Ecto neural progenitor cell (in vitro differentiated cells): ENCODE measurements around the gene IGFBP4.

ENCODE experiments used
- DNase-seq: peaks from one replicate; pipeline ENCODE4 v3.0.0-alpha.2; 2018; ENCODE audit warnings: low spot score

The IGFBP4 gene

DNA sequence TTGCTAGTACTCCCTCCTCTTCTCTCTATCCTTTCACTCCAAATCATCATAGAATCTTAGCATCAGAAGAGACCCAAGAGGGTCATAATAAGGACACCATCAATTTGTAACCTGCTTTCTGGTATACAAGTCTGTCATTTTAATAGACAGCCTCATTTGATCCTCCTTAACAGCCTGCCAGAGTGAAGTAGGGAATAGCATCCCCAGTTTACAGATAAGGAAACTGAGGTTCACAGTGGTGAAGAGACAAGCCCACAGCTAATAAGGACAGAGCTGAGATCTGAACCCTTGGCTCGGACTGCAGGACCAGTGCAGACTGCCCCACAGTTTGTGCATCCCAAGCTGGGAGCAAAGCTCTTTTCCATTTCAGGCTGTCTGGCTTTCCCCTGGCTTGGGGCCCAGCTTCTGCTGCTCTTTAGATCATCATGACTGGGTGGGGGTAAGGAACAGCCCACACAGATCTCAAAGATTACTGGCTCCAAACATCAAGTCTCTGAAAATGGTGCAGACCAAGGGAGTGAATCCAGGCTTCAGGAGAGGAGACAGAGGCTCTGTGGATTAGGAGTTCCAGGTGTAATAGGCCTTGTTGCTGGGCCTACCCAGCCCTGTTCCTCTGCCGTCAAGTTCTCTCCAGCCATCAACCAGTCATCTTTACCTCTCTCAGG is 10.3 kb upstream of the IGFBP4 start:
- peak; percentile 44 for DNase-seq

DNA sequence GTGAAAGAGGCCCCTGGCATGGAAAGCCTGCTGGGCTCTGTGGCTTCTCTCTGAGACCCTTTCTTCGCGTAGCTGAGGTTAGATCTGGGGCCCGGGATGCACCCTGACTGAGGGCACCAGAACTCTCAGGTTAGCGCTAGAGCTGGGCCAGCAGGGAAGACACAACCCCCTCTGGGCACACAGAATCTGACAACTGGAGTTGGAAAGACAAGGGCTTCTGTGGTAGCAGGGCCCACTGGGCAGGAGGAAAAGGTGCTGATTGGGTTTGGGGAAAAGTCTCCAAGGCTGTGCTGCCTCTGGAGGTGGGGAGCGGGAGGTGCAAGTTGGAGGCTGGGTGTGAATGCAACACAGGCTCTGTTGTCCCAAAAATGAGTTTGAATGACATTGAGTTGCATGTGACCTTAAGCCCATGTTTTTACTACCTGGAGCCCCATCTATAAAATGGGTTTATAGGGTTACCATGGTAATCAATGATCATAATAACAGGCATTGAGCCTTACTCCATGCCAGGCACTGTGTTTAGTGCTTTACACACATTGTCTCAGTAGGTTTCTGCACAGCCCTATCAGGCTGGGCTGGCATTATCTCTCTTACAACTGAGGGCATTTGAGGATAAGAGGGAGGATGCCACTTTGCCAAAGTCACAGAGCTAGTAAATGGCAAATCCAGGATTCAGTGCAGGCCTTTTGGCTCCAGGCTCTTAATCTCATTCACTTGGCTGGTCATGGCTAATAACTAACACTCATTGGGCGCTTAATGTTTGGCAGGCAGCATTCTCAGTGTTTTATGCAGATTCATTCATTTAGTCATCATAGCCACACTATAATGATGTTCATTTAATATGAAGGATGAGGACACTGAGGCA is 9.5 kb upstream of the IGFBP4 start:
- DNase-seq = peak; percentile 78

GRCh38 chr17:40436636-40437035 is 6.6 kb upstream of the IGFBP4 start:
- DNase-seq = no peak

GRCh38 chr17:40437095-40437732 is 6.0 kb upstream of the IGFBP4 start:
- DNase-seq = no peak

GRCh38 chr17:40440166-40440565 is 3.1 kb upstream of the IGFBP4 start:
- no peak for DNase-seq

GRCh38 chr17:40442392-40443195 is 656 bp upstream of the IGFBP4 start:
- no peak for DNase-seq

GRCh38 chr17:40443988-40444899 is 994 bp downstream of the IGFBP4 start:
- no peak for DNase-seq

GRCh38 chr17:40445751-40446468 is 2.7 kb downstream of the IGFBP4 start:
- DNase-seq = no peak

DNA sequence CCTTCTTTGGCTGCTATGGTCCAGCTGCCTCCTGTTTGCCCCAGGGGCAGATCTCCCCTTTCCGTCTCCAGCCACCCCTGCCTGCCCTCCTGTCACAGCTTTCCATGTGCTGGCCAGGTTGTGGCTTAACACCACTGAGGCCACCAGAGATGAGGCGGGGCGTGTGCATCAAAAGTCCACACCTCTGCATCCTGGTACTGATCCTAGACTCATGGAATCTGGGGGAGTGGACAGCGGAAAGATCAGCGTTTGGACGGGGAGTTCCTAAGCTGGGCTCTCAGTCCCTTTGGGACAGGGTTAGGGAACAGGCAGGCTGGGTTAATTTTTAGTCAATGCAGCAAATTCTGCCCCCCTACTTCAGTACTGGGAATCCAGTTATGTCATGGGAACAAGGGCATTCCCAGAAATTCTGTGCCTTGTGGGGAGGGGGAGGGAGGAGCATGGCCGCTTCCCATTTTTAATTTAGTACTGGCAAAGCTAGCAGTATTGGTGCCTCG is 3.9 kb downstream of the IGFBP4 start:
- no peak for DNase-seq

DNA sequence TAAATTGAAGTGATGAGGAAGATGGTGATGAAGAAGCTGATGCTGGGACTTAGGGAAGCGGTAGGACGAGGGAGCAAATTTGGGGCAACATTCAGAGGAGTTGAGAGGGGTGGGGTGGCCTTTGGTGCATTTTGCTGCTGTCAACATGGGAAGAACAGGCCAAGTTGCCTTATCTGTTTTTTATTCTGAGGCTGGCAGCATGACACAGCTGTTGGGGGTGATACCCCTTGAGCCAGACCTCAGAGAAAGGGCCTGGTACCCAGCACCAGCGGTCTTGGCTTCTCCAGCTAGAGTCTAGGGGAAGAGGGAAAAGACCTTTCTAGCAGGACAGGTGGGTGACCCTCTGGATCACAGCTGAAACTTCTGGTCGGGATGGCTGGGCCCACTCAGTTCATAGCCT is 4.6 kb downstream of the IGFBP4 start:
- no peak for DNase-seq

GRCh38 chr17:40448213-40448638 is 5.0 kb downstream of the IGFBP4 start:
- no peak for DNase-seq

- no peak for DNase-seq
These were observed 5.5 kb downstream of the IGFBP4 start for GRCh38 chr17:40448639-40449261.

DNA sequence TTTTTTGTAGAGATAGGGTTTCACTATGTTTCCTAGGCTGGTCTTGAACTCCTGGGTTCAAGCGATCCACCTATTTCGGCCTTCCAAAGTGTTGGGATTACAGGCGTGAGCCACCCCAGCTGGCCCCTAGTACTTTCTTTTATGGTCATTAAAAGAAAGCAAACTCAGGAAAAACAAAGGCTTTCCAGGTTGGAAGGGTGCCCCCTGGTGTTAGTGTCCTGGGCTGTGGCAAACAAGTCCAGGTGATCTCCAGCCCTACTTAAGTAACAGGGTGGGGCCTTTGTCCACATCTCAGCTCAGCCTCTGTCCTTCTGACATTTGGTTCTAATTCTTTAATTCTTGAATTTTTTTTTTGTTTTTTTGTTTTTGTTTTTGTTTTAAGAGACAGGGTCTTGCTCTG is 6.9 kb downstream of the IGFBP4 start:
- no peak for DNase-seq

DNA sequence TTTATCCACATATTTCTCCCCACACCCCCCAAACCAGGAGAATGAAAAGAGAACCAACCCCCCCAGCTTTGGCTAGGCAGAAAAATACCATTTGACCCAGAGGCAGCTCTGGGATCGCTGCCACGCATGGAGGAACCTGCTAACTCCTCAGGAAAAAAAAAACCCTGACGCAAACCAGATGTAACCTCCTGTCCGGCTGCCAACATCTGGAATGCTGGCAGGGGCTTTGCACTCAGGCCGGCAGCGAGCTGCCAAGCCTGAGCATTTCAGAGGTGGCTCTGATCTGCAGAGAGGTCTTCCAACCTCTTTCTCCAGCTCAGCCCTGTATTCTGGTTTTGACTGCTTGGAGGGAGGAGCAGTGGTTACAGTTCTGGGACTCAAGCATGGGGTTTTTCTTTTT is 8.2 kb downstream of the IGFBP4 start:
- DNase-seq = no peak

GRCh38 chr17:40452216-40452787 is 9.1 kb downstream of the IGFBP4 start:
- DNase-seq = no peak

GRCh38 chr17:40452921-40453378 is 9.7 kb downstream of the IGFBP4 start:
- DNase-seq = no peak

GRCh38 chr17:40453881-40454612 is 10.8 kb downstream of the IGFBP4 start:
- DNase-seq = no peak

DNA sequence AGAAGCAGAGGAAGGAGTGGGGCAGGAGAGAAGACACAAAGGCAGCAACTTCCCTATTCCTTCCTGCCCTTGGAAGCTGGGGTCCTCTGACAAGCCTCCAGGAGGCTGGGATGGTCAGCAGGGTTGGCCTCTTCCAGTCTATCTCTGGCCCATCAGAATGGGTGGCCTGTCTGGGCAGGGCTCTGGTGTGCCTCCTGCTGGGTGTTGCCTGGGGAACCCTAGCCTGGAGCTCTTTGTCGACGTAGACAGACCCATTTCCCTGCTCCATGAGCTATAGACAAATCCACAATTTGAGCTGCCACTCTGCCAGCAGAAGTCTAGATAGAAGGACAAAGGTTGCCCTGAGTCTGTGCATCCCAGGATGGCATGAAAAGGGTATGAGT is 11.4 kb downstream of the IGFBP4 start:
- DNase-seq = no peak
